B cell (primary cell): ENCODE measurements around the gene SGSH. TPM values are rescaled to one million over a fixed set of nuclear protein-coding genes. Genes with fewer than 3 reads are reported as not detected.

Experiments used
- ATAC-seq: fragments of 200-7000 bp; cut with Tn5 transposase; one replicate; pipeline ENCODE4 v1.10.0; 2021; ENCODE audit warnings: low read depth, mild to moderate bottlenecking, moderate number of reproducible peaks, moderate library complexity
- CTCF ChIA-PET: fragments of 350-600 bp; sonication (Branson Sonifier 250); formaldehyde crosslinking; loops from one replicate; lab custom pipeline; 2021; ENCODE audit warnings: antibody characterized with exemption, inconsistent platforms; lab: Charles Lee
- POLR2A ChIA-PET: fragments of 350-600 bp; sonication (Branson Sonifier 250); formaldehyde crosslinking; loops from one replicate; lab custom pipeline; 2021; ENCODE audit warnings: antibody characterized with exemption; lab: Charles Lee
- DNase-seq: peaks from one replicate; pipeline ENCODE4 v3.0.0; 2013
- H2AFZ ChIP-seq: 2 replicates; pipeline ENCODE4 v1.6.1; 2012; ENCODE audit warnings: mild to moderate bottlenecking, low read depth, low read length; ENCODE audit not compliant: insufficient read depth, poor library complexity, severe bottlenecking
- H3K27ac ChIP-seq, 2 donors: 1 replicate in 1 of 2; 2 replicates in 1 of 2; pipeline ENCODE4 v1.5.1; 2012 to 2013; ENCODE audit warnings: low read length in 2 of 2, mild to moderate bottlenecking in 2 of 2, moderate library complexity in 1 of 2
- H3K27me3 ChIP-seq, 4 experiments: fragments of 200-600 bp in 1 of 4; sonication (generic) in 1 of 4; replicated peaks in 1 of 4; 1 replicate in 2 of 4; 2 replicates in 2 of 4; pipeline versions ENCODE4 v1.6.1 to v1.7.0; 2013 to 2016; ENCODE audit warnings: low read length in 3 of 4, mild to moderate bottlenecking in 2 of 4, mixed read lengths in 1 of 4, moderate library complexity in 1 of 4; ENCODE audit not compliant: insufficient read depth in 4 of 4, control insufficient read depth in 3 of 4; ENCODE audit errors: control extremely low read depth in 1 of 4
- H3K36me3 ChIP-seq, 2 experiments: replicated peaks in 1 of 2; 1 replicate in 1 of 2; 2 replicates in 1 of 2; pipeline versions ENCODE4 v1.6.1 to v1.7.1; 2013; ENCODE audit warnings: low read length in 1 of 2; ENCODE audit not compliant: insufficient read depth in 2 of 2, control insufficient read depth in 1 of 2; ENCODE audit errors: control extremely low read depth in 1 of 2, extremely low read depth in 1 of 2
- H3K4me1 ChIP-seq, 2 donors: fragments of 200-600 bp in 1 of 2; sonication (generic) in 1 of 2; 1 replicate in 1 of 2; 2 replicates in 1 of 2; pipeline versions ENCODE4 v1.5.1 to v1.6.1; 2013 to 2017; ENCODE audit warnings: low read length in 2 of 2; ENCODE audit not compliant: control insufficient read depth in 2 of 2, insufficient read depth in 2 of 2
- H3K4me2 ChIP-seq: replicated peaks from 2 replicates; pipeline ENCODE3; 2012; ENCODE audit warnings: mild to moderate bottlenecking, low read depth, low read length; ENCODE audit not compliant: poor library complexity, severe bottlenecking
- H3K4me3 ChIP-seq, 5 experiments: fragments of 200-600 bp in 1 of 5; sonication (generic) in 1 of 5; 1 replicate in 3 of 5; 2 replicates in 2 of 5; pipeline versions ENCODE4 v1.5.1 to v1.7.0; 2011 to 2016; ENCODE audit warnings: low read length in 4 of 5, mild to moderate bottlenecking in 4 of 5, low read depth in 2 of 5, control low read depth in 1 of 5, moderate library complexity in 1 of 5; ENCODE audit not compliant: insufficient read depth in 1 of 5; ENCODE audit errors: control extremely low read depth in 1 of 5, extremely low read depth in 1 of 5
- H3K79me2 ChIP-seq: fragments of 200-600 bp; sonication (generic); one replicate; pipeline ENCODE4 v1.6.0; 2016; ENCODE audit warnings: low read length; ENCODE audit not compliant: control insufficient read depth, insufficient read depth
- H3K9ac ChIP-seq: fragments of 200-600 bp; sonication (generic); 2 replicates; pipeline ENCODE4 v1.6.1; 2017; ENCODE audit warnings: mild to moderate bottlenecking, low read length, moderate library complexity
- H3K9me3 ChIP-seq, 3 donors: one replicate each; pipeline versions ENCODE4 v1.6.1 to v1.7.1; 2013; ENCODE audit warnings: low read length in 2 of 3; ENCODE audit not compliant: control insufficient read depth in 2 of 3, insufficient read depth in 1 of 3; ENCODE audit errors: control extremely low read depth in 1 of 3
- H4K20me1 ChIP-seq: 2 replicates; pipeline ENCODE4 v1.6.0; 2012; ENCODE audit warnings: mild to moderate bottlenecking, low read length; ENCODE audit not compliant: insufficient read depth, control insufficient read depth, poor library complexity, severe bottlenecking
- H3K27ac Mint-ChIP-seq: one replicate; pipeline ENCODE4 v1.8.0; 2021; ENCODE audit warnings: mixed read lengths
- H3K27me3 Mint-ChIP-seq: one replicate; pipeline ENCODE4 v1.8.0; 2021; ENCODE audit warnings: mixed read lengths
- H3K4me1 Mint-ChIP-seq: one replicate; pipeline ENCODE4 v1.8.0; 2021; ENCODE audit warnings: mixed read lengths
- H3K4me3 Mint-ChIP-seq: one replicate; pipeline ENCODE4 v1.8.0; 2021; ENCODE audit warnings: mixed read lengths
- H3K9me3 Mint-ChIP-seq: one replicate; pipeline ENCODE4 v1.8.0; 2022; ENCODE audit warnings: mixed read lengths; ENCODE audit not compliant: insufficient read depth
- CTCF ChIP-seq: fragments of 200-600 bp; IDR thresholded peaks from one replicate; pipeline ENCODE4 v1.8.0; 2022; ENCODE audit warnings: antibody characterized with exemption, mild to moderate bottlenecking
- EZH2 ChIP-seq: IDR thresholded peaks from 2 replicates; pipeline ENCODE4 v1.6.1; 2012; ENCODE audit warnings: borderline replicate concordance, low read depth, mild to moderate bottlenecking, moderate library complexity, low read length; ENCODE audit not compliant: insufficient read depth, poor library complexity, severe bottlenecking
- WGBS: methylation state at CpG from one replicate; pipeline ENCODE4 v1.1.5; 2013; ENCODE audit warnings: missing lambda C conversion rate; ENCODE audit not compliant: insufficient coverage; 5-methylcytosine and 5-hydroxymethylcytosine counted together
- intact Hi-C: fragments of 100-400 bp; cut with micrococcal nuclease; formaldehyde crosslinking; loops from one replicate; pipeline ENCODE4 v1.10.0; 2022
- polyA plus RNA-seq: library from polyadenylated mRNA; depleted of rRNA; stranded (reverse); fragments of >200 nt; gene quantifications from 2 replicates; pipeline ENCODE4 v1.2.3, GENCODE V29; 2012
- total RNA-seq, 2 donors: library from RNA; stranded (reverse); fragments of 120-200 nt in 1 of 2; gene quantifications; 1 replicate in 1 of 2; 2 replicates in 1 of 2; pipeline versions ENCODE4 v1.2.3 to v1.2.4, GENCODE V29; 2013 to 2022

SGSH gene
- total and polyA plus RNA-seq, 2 donors (not counting 1 experiment from before 2014, with no cell fraction given): 44.5 to 83.7 TPM

GRCh38 chr17:80229011-80229410 is 8.9 kb upstream of the SGSH start:
- Histone ChIP-seq H2AFZ (no peak overlapping the region), H3K4me3 (no peak overlapping the region), H3K27me3 (peaks cover 0 to 2% (median 0%) of the 10 kb centered on the region in 4 experiments), H3K79me2 (no peaks in the 10 kb centered on the region), H4K20me1 (no peaks in the 10 kb centered on the region), H3K4me1 (no peaks in the 10 kb centered on the region), H3K9me3 (peaks cover 0 to 23% (median 20%) of the 10 kb centered on the region in 3 donors), H3K36me3 (no peaks in the 10 kb centered on the region), H3K27ac (no peak overlapping the region), H3K9ac (no peak overlapping the region), H3K4me2 (no peak overlapping the region)
- ATAC-seq: no peak
- no peak for TF ChIP-seq EZH2
- no peak for TF ChIP-seq CTCF
- no peak overlapping the region for H3K27ac Mint-ChIP-seq
- H3K4me1 Mint-ChIP-seq: no peaks in the 10 kb centered on the region
- H3K9me3 Mint-ChIP-seq: peaks cover 5% of the 10 kb centered on the region
- no peak overlapping the region for H3K4me3 Mint-ChIP-seq
- ChIA-PET CTCF (no interaction called here), POLR2A (no interaction called here)
- no peaks in the 10 kb centered on the region for H3K27me3 Mint-ChIP-seq
- intact Hi-C loops: no loop called here
- WGBS: 82% methylated on average over 4 of the region's 4 CpGs
- no peak for DNase-seq

GRCh38 chr17:80228477-80228876 is 8.3 kb upstream of the SGSH start:
- no peak overlapping the region for H3K27ac ChIP-seq
- no peaks in the 10 kb centered on the region for H3K4me1 ChIP-seq
- CTCF ChIA-PET: interaction anchor here (0.6 kb wide), 1 partner anchor 1638 kb away, joined by 3 read pairs; no protein-coding TSS in a partner anchor
- no peak overlapping the region for H3K9ac ChIP-seq
- TF ChIP-seq CTCF (no peak), EZH2 (no peak)
- H3K27me3 Mint-ChIP-seq: no peaks in the 10 kb centered on the region
- H3K9me3 ChIP-seq: peaks cover 0 to 18% (median 17%) of the 10 kb centered on the region in 3 donors
- no peak overlapping the region for H2AFZ ChIP-seq
- intact Hi-C loops: no loop called here
- peaks cover 0 to 2% (median 0%) of the 10 kb centered on the region in 4 experiments for H3K27me3 ChIP-seq
- peaks cover 5% of the 10 kb centered on the region for H3K9me3 Mint-ChIP-seq
- H3K4me3 Mint-ChIP-seq: no peak overlapping the region
- no peak overlapping the region for H3K4me2 ChIP-seq
- H4K20me1 ChIP-seq: no peaks in the 10 kb centered on the region
- POLR2A ChIA-PET: no interaction called here
- H3K79me2 ChIP-seq: no peaks in the 10 kb centered on the region
- no peaks in the 10 kb centered on the region for H3K36me3 ChIP-seq
- no peak for DNase-seq
- WGBS: 88% methylated on average over 14 of the region's 14 CpGs
- H3K4me3 ChIP-seq: no peak overlapping the region
- H3K27ac Mint-ChIP-seq: no peak overlapping the region
- no peaks in the 10 kb centered on the region for H3K4me1 Mint-ChIP-seq
- no peak for ATAC-seq
